ENCODE results near the gene MORN5.

- TF ChIP-seq POLR2A (IDR thresholded peaks at IDR 0.05), result no peak
- TF ChIP-seq, protein P1, sequence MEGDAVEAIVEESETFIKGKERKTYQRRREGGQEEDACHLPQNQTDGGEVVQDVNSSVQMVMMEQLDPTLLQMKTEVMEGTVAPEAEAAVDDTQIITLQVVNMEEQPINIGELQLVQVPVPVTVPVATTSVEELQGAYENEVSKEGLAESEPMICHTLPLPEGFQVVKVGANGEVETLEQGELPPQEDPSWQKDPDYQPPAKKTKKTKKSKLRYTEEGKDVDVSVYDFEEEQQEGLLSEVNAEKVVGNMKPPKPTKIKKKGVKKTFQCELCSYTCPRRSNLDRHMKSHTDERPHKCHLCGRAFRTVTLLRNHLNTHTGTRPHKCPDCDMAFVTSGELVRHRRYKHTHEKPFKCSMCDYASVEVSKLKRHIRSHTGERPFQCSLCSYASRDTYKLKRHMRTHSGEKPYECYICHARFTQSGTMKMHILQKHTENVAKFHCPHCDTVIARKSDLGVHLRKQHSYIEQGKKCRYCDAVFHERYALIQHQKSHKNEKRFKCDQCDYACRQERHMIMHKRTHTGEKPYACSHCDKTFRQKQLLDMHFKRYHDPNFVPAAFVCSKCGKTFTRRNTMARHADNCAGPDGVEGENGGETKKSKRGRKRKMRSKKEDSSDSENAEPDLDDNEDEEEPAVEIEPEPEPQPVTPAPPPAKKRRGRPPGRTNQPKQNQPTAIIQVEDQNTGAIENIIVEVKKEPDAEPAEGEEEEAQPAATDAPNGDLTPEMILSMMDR (IDR thresholded peaks at IDR 0.05), result no peak
Observed at GRCh38 chr9:122130837-122131236, 28.9 kb upstream of the MORN5 start.

All from testis (tissue), 2 donors.